Keratinocyte (primary cell): ENCODE measurements around the gene ZMYND19.

ENCODE experiments used
- CTCF ChIP-seq, 3 experiments: IDR thresholded peaks in 1 of 3; conservative IDR thresholded peaks in 1 of 3; optimal IDR thresholded peaks in 1 of 3; 2 replicates in 2 of 3; 3 replicates in 1 of 3; pipeline versions ENCODE3 to v1.5.1; 2011; ENCODE audit warnings: low read length in 3 of 3, mild to moderate bottlenecking in 3 of 3, moderate library complexity in 2 of 3, control low read depth in 1 of 3, inconsistent platforms in 1 of 3; ENCODE audit not compliant: insufficient read depth in 2 of 3; ENCODE audit errors: extremely low read depth in 1 of 3
- EZH2 ChIP-seq: IDR thresholded peaks from one replicate; pipeline ENCODE4 v1.6.1; 2012; ENCODE audit warnings: inconsistent platforms, mild to moderate bottlenecking, low read length, moderate library complexity

- no peak for TF ChIP-seq EZH2
- TF ChIP-seq CTCF (optimal IDR thresholded peaks at IDR 0.05 in 1 of 3, IDR thresholded peaks at IDR 0.05 in 1 of 3, conservative IDR thresholded peaks at IDR 0.05 in 1 of 3; ENCODE audit: extremely low read depth in 1 of 3, insufficient read depth in 2 of 3, low read length in 3 of 3) = no peak
These were observed 36.0 kb downstream of the ZMYND19 start for GRCh38 chr9:137554349-137554748.
